Stimulated activated CD4-positive, alpha-beta T cell treated with anti-CD3 and anti-CD28 coated beads, Interleukin-2, amount 100 ng/mL, for 24 hours (primary cell): ENCODE measurements around the gene FAM25A.
"Not testable (repeated sequence)": the region's sequence is repeated elsewhere in the genome, so short reads cannot be mapped to it uniquely, and the experiment has no call there.

ENCODE experiments used
- DNase-seq, 2 donors: peaks; one replicate each; pipeline ENCODE4 v3.0.0-alpha.2; 2020

Gene FAM25A

DNA sequence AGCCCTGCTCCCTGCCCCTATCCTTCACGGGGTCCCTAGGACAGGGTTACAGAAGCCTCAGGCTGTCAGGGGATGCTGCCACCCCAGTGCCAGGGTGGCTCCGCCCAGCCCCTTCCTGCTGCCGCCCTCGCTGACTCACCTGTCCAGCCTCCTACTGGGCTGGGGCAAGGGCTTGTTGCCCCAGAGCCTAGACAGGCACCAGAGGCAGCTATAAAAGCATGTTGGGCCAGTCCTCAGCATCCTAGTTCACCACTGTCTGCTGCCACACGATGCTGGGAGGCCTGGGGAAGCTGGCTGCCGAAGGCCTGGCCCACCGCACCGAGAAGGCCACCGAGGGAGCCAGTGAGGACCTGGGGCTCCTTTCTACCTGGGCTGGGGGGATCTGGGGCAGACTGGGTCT, at the start of gene FAM25A:
Gene FAM25A, plus strand, starts transcription at position 239 of the 400 bp plus-strand sequence. Its CDS starts 31 bp downstream, at position 270.
- not testable (repeated sequence) for DNase-seq

DNA sequence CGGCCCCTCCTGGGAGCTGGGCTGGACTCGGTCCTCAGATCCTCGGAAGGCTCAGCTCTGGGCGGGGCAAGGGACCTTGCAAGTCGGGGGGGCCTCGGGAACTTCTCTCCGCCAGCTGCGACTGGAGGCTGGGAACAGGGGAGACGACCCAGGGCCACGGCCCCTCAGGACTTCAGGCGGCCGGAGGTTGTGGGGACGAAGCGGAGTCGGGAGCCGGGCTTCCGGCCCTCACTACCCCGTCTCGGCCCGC, 49.2 kb upstream of the FAM25A start:
- no peak for DNase-seq

DNA sequence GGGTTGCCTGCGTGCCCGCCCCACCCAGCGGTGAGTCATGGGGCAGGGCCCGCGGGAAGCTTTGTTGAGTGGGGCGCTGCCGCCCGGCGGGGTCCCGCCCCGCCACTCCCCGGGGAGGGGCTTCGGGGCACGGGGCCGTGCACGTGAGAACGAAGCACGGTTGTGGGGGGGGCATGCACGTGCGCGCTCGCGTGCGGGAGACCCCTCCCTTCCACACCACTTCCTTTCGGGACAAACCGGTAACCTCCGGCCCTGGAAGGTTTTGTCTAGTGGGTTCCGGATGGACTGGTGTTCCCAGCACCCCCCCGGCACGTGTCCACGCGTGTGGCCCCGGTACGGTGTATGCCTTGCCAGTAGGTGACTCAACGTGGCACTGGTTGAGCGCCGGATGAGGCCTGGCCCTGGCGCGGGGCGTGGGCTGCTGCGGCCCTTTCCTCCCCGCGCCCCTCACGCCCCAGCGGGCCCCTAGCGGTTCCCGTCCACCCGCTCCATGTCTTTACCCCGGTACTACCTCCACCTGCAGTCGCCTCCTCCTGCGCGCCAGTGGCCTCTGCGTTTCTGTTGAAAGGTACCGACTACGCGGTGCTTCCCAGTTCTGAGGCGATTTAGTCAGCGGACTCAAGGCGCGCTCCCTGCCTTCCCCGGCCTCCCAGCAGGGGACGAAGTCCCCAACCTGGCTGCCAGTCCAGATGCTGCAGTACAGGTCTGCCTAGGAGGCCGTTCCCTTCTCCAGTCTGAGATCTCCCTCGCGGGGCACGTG, 48.7 kb upstream of the FAM25A start:
- peak; percentile 86 to 87 for DNase-seq

DNA sequence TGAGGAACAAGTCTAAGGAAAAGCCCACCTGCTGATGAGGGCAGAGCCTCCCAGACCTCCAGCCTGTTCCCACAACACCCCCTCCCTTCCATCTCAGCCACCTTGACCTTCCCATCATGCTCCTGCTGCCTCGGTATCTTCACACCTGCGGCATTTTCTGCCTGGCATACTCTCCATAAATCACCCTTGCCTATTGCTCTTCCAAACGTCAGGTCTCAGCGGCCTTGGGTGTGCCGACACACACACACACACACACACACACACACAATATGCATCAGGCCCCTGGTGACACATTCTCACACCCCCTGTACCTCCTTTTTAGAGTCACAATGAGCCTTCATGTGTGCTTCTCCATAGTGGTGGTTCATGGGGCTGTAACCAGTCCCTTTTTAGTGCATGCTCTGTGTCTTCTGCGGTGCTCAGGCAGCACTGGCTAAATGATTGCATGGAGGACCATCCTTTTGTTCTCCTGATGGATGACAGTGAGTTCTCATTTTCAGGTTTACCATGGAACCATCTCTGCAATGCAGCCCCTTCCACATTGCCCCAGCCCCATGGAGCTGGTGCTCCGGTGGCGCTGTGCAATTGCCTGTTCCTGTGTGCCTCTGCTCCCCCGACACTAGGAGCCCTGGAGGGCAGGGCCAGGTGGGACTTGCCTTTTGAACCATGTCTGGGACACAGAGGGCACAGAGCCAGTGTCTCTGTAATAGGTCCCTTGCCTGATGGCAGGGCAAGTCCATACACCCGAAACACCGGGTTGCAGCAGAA, 47.3 kb upstream of the FAM25A start:
- DNase-seq, result no peak

DNA sequence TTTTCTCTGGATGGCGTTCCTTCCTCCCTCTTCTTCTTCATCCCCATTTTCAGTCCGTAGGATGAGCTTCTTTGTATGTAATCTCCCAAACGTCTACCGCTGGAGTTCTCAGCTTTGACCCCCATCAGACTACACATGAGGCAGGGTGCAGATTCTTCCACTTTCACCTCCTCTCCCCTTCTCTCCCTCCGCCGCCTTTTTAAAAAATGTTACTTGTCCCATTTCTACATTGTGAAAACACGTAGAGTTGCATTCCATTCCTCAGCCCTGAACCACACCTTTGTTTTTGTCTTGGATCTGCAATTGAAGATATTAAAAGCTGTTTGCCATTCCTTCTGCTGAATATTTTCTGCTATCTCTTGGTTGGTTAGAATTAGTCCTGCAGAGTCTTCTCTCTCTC, 45.6 kb upstream of the FAM25A start:
- DNase-seq, result no peak

DNA sequence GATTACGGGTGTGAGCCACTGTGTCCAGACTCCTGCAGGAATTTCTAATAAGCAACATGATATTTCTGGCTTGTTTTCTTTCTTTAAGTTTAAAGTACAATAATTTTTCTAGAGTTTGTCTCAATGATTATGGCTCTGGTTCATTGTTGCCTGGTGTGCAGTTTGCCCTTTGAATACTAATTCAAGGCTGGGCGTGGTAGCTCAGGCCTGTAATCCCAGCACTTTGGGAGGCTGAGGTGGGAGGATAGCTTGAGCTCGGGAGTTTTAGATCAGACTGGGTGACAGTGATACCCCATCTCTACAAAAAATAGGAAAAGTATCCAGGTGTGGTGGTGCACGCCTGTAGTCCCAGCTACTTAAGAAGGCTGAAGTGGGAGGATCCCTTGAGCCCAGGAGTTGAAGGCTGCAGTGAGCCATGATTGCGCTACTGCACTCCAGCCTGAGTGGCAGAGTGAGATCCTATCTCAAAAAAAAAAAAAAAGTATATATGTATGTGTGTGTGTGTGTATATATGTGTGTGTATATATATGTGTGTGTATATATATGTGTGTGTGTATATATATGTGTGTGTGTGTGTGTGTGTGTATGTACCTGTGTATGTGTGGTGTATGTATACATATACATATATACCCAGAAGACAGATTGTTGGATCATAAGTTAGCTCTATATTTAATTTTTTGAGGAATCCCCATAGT, 43.6 kb upstream of the FAM25A start:
- DNase-seq, result no peak

DNA sequence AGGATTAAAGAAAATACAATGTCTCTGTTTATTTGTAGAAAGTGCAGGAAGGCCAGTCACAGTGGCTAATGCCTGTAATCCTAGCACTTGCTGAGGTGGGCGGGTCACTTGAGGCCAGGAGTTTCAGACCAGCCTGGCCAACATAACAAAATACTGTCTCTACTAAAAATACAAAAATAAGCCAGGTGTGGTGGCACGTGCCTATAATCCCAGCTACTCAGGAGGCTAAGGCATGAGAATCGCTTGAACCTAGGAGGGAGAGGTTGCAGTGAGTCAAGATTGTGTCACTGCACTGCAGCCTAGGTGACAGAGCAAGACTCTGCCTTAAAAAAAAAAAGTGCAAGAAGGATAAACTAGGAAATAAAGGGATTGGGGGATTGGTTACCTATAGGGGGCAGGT, 41.6 kb upstream of the FAM25A start:
- DNase-seq, result not testable (repeated sequence)

DNA sequence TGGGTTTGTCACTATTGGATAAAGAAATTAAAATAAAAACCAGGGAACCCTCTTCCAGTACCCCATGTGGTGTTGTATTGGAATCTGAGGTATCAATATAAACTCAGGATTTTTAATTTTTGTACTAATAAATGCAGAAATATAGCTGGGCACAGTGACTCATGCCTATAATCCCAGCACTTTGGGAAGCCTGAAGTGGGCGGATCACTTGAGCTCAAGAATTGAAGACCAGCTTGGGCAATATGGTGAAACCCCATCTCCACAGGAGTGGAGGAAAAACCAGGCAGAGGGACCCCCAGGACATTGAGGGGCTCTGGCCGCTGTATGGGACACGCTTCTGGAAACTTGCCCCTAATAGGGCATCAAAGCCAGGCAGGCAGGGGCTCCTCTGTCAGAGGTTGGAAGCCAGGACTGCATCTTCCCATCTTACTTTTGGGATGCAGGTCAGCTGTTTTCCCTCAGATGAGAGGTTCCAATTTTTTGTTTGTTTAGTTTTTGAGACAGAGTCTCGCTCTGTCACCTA, 40.7 kb upstream of the FAM25A start:
- DNase-seq, result no peak

DNA sequence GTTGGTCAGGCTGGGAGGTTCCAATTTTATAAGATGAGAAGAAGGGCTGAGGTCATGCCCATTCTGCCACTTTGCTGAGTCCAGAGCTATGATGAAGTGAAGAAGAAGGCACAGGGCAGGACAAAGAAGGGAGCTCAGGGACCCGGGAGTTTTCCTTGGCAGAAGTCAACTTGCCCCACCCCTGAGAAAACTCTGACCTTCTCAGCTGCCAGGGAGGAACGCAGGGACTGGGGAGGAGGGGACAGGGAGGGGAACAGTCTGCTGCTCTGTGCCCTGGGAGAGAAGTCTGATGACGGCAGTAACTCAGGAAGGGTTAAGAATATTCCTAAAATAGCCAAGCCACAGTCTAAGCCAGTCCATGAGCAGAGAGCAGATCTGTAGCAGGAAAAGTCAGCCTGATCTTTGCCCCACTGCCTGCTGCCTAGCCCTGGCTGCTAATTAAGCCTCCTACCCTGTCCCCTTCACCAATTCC, 40.1 kb upstream of the FAM25A start:
- no peak for DNase-seq

DNA sequence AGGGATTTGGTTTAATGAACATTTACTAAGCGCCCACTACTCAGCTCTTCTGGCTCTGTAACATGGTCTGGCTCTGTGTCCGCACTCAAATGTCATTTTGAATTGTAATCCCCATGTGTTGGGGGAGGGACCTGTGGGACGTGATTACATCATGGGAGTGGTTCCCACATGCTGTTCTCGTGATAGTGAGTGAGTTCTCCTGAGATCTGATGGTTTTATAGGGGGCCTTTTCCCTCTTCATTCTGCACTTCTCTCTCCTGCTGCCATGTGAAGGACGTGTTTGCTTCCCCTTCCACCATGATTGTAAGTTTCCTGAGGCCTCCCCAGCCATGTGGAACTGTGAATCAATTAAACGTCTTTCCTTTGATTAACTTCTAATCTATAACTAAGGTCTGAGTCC, 39.1 kb upstream of the FAM25A start:
- not testable (repeated sequence) for DNase-seq

DNA sequence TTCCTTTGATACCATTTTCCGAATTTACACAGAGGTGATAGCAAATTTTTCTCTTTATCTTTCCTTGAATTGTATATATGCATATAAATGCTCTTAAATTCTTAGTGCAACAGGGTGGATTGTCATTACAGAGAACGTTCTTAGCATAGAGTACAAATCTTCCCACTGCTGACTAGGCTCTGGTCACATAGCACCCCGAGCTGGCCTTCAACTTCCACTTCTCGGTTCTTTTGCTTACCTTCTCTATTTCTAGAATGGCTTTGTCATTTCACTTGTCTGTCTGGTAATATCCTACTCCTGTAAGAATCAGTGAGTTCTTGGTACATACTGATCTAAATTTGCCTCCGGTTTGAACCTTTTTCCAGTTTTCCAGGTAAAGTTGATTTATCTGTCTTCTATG, 38.4 kb upstream of the FAM25A start:
- DNase-seq, result no peak

DNA sequence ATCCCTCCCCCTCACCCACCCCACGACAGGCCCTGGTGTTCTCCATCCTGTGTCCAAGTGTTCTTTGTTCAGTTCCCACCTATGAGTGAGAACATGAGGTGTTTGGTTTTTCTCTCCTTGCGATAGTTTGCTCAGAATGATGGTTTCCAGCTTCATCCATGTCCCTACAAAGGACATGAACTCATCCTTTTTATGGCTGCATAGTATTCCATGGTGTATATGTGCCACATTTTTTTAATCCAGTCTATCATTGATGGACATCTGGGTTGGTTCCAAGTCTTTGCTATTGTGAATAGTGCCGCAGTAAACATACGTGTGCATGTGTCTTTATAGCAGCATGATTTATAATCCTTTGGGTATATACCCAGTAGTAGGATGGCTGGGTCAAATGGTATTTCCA, 35.6 kb upstream of the FAM25A start:
- not testable (repeated sequence) for DNase-seq

DNA sequence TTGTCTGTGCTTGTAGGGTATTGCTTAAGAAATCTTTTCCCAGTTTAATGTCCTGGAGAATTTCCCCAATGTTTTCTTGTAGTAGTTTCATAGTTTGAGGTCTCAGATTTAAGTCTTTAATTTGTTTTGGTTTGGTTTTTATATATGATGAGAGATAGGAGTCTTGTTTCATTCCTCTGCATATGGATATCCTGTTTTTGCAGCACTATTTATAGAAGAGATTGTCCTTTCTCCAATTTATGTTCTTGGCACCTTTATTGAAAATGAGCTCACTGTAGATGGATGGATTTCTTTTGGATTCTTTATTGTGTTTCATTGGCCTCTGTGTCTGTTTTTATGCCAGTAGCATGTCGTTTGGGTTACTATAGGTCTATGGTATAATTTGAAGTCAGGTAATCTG, 31.6 kb upstream of the FAM25A start:
- DNase-seq, result no peak

DNA sequence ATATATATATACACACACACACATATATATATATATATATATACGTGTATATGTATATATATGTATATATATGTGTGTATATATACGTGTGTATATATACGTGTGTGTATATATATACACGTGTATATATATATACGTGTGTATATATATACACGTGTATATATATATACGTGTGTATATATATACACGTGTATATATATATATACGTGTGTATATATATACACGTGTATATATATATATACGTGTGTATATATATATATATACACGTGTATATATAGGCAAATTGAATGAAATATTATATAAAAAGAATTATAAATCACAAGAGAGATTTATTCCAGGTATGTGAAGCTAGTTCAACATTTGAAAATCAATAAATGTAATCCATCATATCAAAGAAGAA, 28.7 kb upstream of the FAM25A start:
- not testable (repeated sequence) for DNase-seq

DNA sequence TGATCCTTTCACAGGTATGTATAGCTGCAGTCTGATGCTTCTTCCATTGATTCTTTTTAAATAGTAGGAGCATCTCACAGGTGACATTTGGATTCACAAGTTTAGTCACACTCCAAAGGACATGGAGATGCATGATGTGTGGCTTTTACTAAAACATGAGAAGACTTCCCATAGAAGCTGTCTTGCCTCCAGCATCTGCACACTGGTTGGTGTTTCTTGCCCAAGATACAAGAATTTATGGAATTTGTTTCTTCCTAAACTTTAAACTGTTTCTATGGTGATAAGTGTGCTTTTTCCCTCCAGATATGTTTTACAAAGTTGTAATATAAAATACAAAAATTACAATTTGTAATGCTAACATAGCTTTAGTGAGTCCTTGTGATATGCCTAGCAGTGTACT, 27.6 kb upstream of the FAM25A start:
- no peak for DNase-seq

DNA sequence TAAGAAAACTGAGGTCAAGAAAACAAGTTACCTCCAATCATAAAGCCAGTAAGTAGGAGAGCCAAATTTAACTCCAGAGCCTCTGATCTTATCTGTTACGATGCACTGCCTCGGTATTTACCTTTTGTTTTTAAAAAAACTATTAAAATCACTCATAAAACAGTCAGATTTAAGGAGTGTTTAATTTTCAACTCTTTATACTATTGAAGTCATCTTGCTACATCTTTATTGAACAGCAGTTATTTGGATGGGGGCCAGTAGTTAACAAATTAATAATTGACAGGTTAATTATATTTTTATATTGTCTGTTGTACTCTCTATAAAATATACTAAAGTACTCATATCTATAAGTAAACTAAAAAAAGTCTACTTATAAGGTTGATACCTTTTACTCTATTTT, 27.2 kb upstream of the FAM25A start:
- no peak for DNase-seq

DNA sequence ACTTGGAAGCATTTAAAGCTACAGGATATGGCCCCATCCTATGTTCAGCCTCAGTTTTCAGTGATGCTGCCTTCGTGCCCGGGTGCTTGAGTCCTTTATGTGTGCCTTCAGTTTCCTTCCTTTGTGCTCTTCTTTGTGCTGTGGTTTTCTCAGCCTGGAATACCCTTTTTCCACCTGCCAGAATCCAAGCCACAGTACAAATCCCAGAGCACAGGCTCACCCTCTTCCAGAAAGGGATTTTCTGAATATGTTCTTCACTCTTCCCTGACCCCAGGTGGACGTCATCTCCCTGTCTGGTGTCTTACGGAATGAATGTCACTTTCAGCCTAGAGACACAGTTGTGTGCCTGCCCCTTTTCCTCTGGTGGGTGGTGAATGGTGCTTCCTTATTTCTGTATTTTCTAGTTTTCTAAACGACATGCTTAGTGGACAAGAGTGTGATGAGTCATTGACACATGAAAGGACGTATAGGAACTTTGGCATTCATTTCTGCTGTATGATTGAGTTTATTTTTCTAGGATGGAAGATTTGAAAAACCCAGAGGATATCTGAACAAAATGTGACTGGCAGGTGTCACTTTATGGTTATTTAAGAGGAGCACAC, 20.2 kb upstream of the FAM25A start:
- DNase-seq, result not testable (repeated sequence)

DNA sequence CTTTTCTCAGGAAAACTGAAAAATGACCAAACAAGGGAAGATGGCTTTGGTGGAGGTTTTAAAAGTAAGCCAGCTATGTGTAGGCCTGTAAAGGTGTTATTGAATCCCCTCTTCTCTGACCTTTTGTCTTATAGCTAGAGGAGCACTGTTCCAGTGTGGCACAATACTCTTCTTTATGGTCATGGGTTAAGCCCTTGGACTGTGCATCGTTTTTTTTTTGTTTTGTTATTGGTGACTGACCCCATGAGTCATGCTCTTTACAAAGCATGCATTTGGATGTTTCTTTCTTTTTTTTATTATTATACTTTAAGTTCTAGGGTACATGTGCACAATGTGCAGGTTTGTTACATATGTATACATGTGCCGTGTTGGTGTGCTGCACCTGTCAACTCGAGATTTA, 19.6 kb upstream of the FAM25A start:
- DNase-seq, result no peak

DNA sequence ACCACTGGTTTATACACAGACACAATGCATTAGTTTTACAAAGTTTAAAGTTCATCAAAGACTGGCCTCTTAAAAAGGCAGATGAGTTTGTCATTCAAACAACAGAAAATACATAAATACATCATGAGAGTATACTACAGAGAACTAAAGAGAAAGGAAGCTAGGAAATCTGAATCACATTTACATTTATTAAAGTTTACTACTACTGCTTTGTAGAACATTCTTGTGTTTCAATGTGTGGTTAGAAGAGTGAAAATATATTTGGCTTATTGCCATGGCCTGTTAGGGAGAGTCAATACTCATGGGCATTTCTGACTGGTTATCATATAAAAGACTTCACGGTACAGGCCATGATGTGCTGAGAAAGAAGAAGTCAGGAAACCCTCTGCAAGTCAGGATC, 13.0 kb upstream of the FAM25A start:
- DNase-seq, result not testable (repeated sequence)

DNA sequence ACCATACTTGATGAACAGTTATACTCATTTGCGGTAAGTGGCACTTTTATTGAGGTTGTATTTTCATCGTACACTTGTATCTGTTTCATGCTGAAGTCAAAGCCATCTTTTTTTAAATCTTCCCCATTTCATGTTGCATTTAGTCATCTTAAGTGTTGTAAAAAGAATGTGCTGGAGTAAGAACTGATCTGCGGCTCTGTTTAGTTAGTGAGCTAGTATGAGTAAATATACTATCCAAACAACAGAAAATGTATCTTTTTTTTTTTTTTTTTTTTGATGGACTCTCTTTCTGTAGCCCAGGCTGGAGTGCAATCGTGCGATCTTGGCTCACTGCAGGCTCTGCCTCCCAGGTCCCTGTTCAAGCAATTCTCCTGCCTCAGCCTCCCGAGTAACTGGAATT, 12.4 kb upstream of the FAM25A start:
- not testable (repeated sequence) for DNase-seq

DNA sequence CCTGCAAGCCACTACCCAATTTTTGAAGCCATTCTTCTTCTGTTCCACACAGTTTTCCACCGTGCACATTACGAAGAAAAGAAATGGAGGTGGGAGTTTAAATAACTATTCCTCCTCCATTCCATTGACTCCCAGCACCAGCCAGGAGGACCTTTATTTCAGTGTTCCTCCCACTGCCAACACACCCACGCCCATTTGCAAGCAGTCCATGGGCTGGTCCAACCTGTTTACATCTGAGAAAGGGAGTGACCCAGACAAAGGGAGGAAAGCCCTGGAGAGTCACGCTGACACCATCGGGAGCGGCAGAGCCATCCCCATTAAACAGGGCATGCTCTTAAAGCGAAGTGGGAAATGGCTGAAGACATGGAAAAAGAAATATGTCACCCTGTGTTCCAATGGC, 11.8 kb upstream of the FAM25A start:
- not testable (repeated sequence) for DNase-seq

DNA sequence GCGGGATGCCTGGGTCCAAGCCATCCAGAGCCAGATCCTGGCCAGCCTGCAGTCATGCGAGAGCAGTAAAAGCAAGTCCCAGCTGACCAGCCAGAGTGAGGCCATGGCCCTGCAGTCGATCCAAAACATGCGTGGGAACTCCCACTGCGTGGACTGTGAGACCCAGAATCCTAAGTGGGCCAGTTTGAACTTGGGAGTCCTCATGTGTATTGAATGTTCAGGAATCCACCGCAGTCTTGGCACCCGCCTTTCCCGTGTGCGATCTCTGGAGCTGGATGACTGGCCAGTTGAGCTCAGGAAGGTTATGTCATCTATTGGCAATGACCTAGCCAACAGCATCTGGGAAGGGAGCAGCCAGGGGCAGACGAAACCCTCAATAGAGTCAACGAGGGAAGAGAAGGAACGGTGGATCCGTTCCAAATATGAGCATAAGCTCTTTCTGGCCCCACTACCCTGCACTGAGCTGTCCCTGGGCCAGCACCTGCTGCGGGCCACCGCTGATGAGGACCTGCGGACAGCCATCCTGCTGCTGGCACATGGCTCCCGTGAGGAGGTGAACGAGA, 10.9 kb upstream of the FAM25A start:
- not testable (repeated sequence) for DNase-seq

DNA sequence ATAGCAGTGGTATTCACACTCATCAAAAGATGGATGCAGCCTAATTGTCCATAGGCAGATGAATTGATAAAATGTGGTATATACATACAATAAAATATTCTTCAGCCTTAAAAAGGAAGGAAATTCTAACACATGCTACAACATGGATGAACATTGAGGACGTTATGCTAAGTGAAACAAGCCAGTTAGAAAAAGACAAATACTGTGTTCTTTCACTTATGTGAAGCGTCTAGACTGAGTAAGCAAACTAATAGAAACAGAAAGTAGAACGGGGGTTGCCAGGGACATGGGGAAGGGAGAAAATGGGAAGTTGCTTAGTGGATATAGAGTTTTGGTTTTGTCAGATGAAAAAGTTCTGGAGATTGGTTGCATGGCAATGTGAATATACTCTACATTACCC, 6.6 kb upstream of the FAM25A start:
- not testable (repeated sequence) for DNase-seq
